GM18907 (cell line): ENCODE measurements around the gene FAIM2.
"Not testable (repeated sequence)": the region's sequence is repeated elsewhere in the genome, so short reads cannot be mapped to it uniquely, and the experiment has no call there.

Source experiments
- ATAC-seq: cut with Tn5 transposase; IDR thresholded peaks from one replicate; pipeline ENCODE4 v1.9.1; 2021; ENCODE audit warnings: mild to moderate bottlenecking, moderate library complexity; ENCODE audit not compliant: unreplicated experiment

The FAIM2 gene

GRCh38 chr12:49881415-49882247, 22.1 kb downstream of the FAIM2 start:
- ATAC-seq, result no peak

GRCh38 chr12:49880756-49881414, 22.8 kb downstream of the FAIM2 start:
- ATAC-seq, result no peak

GRCh38 chr12:49879065-49879464, 24.6 kb downstream of the FAIM2 start:
- not testable (repeated sequence) for ATAC-seq

DNA sequence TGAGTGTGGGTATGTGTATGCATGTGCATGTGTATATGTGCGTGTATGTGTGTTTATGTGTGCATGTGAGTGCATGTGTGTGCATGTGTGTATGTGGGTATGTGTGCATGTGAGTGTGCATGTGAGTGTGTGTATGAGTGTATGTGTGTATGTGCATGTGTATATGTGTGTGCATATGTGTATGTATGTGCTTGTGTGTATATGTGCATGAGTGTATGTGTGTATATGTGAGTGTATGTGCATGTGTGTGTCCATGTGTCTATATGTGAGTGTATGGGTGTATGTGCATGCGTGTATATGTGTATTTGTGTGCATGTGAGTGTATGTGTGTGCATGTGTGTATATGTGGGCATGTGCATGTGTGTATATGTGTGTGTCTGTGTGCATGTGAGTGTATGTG, 25.7 kb downstream of the FAIM2 start:
- no peak for ATAC-seq

DNA sequence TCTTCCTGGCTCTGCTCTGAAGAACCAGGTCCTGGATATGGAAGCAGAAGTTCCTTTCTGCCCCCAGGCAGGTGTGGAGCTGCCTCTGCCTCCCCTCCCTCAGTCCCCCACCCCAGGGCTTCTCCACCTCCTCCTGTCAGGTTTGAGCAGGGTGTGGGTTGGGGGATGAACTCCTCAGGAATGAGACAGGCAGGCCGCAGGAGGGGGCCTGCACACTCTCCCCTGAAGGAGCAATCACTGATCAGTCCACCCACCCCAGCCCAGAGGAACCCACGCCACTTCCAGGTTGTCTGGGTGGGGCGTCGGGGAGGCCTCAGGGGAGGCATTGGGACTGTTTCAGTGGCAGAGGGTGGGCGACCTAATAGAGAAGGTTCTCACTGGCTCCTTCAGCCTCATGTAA, 26.6 kb downstream of the FAIM2 start:
- ATAC-seq, result no peak

GRCh38 chr12:49876070-49876469, 27.6 kb downstream of the FAIM2 start:
- ATAC-seq, result no peak

- ATAC-seq, result no peak
Measured at GRCh38 chr12:49875115-49875720, 28.5 kb downstream of the FAIM2 start.

DNA sequence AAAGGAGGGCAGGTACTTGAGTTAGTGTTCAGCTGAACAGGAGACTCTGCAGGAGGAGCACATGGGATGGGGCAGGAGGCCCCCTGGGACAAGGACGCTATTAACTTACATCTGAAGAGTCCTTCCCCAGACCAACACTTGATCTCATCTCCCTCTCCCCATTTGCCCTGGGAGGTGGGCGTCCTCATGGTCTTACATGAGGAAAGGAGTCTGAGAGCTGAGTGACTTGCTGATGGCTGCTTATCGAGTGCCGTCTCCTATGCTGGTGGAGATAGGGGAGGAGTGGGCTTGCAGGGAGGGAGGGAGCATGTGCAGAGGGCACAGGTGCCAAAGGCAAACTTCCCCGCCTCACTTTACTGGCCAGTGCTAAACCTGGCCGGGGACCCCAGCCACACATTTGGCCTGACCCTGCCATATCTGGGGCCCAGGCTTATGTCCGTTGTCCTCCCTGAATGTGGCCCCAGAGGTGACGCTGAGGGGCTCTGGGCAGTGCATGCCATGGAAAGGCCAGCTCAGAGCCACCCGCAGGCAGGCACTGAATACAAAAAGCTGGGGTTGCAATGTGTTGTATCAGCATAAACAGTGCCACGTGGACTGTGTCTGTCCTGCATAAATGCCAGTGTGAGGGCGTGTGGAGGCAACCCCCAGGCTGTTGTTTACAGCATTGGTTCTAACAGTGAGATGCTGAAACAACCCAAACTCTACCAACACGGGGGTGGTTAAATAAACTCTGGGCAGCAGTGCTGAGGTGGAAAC, 29.4 kb downstream of the FAIM2 start:
- ATAC-seq, result no peak

- no peak for ATAC-seq
Measured at GRCh38 chr12:49873361-49873934, 30.3 kb downstream of the FAIM2 start.

DNA sequence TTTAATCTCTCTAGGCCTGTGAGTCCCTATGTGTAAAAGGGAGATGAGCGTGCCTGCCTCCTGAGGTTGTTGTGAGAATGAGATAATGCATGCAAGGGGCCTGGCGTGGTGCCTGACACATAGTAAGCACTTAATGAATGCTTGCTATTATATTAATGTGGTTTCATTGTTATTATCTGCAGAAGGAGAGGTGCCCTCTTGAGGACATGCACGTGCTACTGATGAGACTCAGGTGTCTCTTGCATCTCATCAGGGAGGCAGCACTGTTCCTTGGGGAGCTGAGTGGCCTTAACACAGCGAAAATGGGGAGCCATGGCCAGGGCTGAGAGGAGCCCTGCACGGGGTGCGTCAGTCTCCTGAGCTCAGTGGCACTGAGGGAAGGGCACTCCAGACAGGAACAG, 30.9 kb downstream of the FAIM2 start:
- ATAC-seq, result no peak

DNA sequence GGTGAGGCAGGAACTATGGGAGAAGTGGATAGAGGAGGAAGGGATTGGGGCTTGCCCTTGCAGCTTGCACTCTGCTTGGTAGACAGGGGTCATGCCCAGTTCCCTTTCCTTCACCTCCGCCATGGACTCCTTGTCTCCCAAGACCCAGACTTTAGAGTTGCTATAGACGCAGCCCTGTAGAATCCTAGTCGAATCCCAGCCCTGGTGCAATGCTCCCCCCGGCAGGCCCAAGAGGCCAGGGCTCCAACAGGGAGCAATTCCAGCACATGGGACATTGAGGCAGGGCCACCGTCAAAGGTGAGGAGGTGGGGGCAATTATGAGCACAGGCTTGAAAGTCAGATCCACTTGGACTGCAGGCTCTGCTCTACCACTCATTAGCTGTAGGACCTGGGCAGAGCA, 31.3 kb downstream of the FAIM2 start:
- ATAC-seq, result no peak

DNA sequence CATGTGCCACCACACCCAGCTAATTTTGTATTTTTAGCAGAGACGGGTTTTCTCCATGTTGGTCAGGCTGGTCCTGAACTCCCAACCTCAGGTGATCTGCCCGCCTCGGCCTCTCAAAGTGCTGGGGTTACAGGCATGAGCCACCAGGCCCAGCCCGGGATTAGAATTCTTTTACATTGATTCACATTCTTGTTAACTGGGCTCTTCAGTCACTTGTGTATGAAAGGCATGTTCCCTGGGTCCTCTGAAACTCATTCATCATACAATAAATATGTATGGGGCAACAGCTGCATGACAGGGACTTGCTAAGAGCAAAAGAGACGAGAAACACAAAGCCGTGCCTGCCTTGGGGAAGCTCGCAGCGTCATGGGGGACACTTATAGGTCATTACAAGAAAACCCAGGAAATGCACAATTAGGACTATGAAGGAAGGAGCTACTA, 31.9 kb downstream of the FAIM2 start:
- not testable (repeated sequence) for ATAC-seq

GRCh38 chr12:49871263-49871561, 32.5 kb downstream of the FAIM2 start:
- ATAC-seq, result no peak

- no peak for ATAC-seq
Measured at GRCh38 chr12:49870501-49871262, 33.0 kb downstream of the FAIM2 start.

DNA sequence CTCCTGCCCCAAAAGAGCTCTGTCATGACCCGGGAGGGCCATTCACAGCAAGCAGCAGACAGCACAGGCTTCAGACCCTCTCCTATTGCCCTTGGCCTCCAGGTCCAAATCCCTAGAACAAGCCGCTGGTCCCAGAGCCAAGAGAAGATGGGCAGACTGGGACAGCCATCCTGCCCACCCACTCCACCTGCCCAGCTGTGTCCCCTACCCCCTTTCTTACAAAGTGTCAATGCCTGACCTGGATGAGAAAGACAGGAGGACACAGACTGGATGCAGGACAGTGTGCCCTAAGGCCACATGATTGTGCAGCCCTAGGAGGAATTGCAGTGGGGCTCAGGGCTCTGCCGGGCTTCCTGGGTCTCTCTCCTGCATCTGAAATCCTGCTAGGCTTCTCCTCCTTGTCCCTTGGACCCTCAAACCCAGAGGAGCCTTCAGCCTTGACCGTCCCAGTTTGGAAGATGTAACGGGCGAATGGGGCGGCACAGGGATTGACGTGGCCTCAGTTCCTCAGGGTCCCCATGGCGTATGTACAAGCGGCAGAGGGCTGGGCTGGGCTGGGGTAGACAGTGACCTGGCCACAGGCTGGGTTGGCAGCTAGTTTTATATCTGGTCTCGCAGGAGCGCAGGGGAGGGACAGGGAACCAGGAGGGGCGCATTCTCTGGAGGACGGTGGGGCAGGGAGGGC, 33.7 kb downstream of the FAIM2 start:
- ATAC-seq, result no peak

- no peak for ATAC-seq
Measured at GRCh38 chr12:49868952-49869815, 34.5 kb downstream of the FAIM2 start.

GRCh38 chr12:49868449-49868848, 35.3 kb downstream of the FAIM2 start:
- ATAC-seq, result no peak

- no peak for ATAC-seq
Measured at GRCh38 chr12:49867570-49868341, 35.9 kb downstream of the FAIM2 start.
